OCI-LY7 (cell line): ENCODE results near the gene BZW1.

Source experiments
- EZH2phosphoT487 ChIP-seq: fragments of 200-600 bp; sonication (generic); IDR thresholded peaks from 2 replicates; pipeline ENCODE4 v1.6.1; 2018; ENCODE audit warnings: low read depth, borderline replicate concordance, mild to moderate bottlenecking, mixed run types, antibody characterized with exemption, low read length, moderate library complexity, mixed read lengths
- TF ChIP-seq, protein P1 (sequence below): fragments of 200-600 bp; sonication (generic); conservative IDR thresholded peaks from 2 replicates; pipeline ENCODE4 v1.5.1; 2014; ENCODE audit warnings: mild to moderate bottlenecking, antibody characterized with exemption, low read length, moderate library complexity, mixed read lengths

DNA sequence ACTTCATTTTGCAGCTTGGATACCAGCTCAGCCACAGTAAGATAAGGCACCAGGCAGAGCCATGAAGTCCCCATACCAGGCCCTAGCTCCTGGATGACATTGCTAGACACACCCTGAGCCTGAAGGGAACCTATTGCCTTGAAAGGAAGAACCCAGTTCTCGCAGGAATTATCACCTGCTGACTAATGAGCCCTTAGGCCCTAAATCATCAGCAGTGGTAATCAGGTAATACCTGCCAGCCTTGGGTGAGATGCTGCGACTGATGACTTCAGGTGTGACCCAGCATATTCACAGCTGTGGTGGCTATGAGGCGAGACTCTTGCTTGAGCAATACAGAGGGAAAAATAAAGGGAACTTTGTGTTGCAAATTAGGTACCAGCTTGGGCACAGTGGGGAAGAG is 27.8 kb downstream of the BZW1 start:
- TF ChIP-seq, protein P1, sequence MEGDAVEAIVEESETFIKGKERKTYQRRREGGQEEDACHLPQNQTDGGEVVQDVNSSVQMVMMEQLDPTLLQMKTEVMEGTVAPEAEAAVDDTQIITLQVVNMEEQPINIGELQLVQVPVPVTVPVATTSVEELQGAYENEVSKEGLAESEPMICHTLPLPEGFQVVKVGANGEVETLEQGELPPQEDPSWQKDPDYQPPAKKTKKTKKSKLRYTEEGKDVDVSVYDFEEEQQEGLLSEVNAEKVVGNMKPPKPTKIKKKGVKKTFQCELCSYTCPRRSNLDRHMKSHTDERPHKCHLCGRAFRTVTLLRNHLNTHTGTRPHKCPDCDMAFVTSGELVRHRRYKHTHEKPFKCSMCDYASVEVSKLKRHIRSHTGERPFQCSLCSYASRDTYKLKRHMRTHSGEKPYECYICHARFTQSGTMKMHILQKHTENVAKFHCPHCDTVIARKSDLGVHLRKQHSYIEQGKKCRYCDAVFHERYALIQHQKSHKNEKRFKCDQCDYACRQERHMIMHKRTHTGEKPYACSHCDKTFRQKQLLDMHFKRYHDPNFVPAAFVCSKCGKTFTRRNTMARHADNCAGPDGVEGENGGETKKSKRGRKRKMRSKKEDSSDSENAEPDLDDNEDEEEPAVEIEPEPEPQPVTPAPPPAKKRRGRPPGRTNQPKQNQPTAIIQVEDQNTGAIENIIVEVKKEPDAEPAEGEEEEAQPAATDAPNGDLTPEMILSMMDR = no peak
- TF ChIP-seq EZH2phosphoT487 = no peak
